Natural killer cell (primary cell): ENCODE data around the gene MAPK8IP2. TPM values are rescaled to one million over a fixed set of nuclear protein-coding genes. Genes with fewer than 3 reads are reported as not detected.

Experiments
- ATAC-seq, 3 donors: fragments of 150-1000 bp in 2 of 3; fragments of 200-7000 bp in 1 of 3; cut with Tn5 transposase; 1 replicate in 1 of 3; 2 replicates in 2 of 3; pipeline ENCODE4 v1.10.0; 2021; ENCODE audit warnings: mild to moderate bottlenecking in 2 of 3, moderate library complexity in 2 of 3
- DNase-seq, 2 donors: peaks; one replicate each; pipeline versions ENCODE4 v3.0.0 to v3.0.0-alpha.2; 2013 to 2021; ENCODE audit warnings: mixed read lengths in 1 of 2
- H3K27ac ChIP-seq: one replicate; pipeline ENCODE4 v1.5.1; 2013; ENCODE audit warnings: mild to moderate bottlenecking, low read length
- H3K27me3 ChIP-seq: one replicate; pipeline ENCODE4 v1.6.1; 2013; ENCODE audit warnings: low read length; ENCODE audit not compliant: control insufficient read depth, insufficient read depth
- H3K36me3 ChIP-seq: one replicate; pipeline ENCODE4 v1.6.1; 2013; ENCODE audit warnings: low read length; ENCODE audit not compliant: control insufficient read depth, insufficient read depth
- H3K4me1 ChIP-seq: one replicate; pipeline ENCODE4 v1.6.1; 2013; ENCODE audit warnings: low read length; ENCODE audit not compliant: control insufficient read depth, insufficient read depth
- H3K4me3 ChIP-seq: one replicate; pipeline ENCODE4 v1.5.1; 2013; ENCODE audit warnings: low read length
- H3K9me3 ChIP-seq: one replicate; pipeline ENCODE4 v1.6.1; 2013; ENCODE audit warnings: low read length; ENCODE audit not compliant: control insufficient read depth, insufficient read depth
- H3K27ac Mint-ChIP-seq, 2 donors: one replicate each; pipeline ENCODE4 v1.8.0; 2022; ENCODE audit warnings: mild to moderate bottlenecking in 2 of 2, mixed read lengths in 2 of 2, moderate library complexity in 1 of 2
- H3K27me3 Mint-ChIP-seq, 2 donors: one replicate each; pipeline ENCODE4 v1.8.0; 2022; ENCODE audit warnings: low read depth in 2 of 2, mixed read lengths in 2 of 2
- H3K36me3 Mint-ChIP-seq: one replicate; pipeline ENCODE4 v1.8.0; 2022; ENCODE audit warnings: mixed read lengths
- H3K4me1 Mint-ChIP-seq, 2 donors: one replicate each; pipeline ENCODE4 v1.8.0; 2022; ENCODE audit warnings: mixed read lengths in 2 of 2
- H3K4me3 Mint-ChIP-seq: one replicate; pipeline ENCODE4 v1.8.0; 2022; ENCODE audit warnings: mild to moderate bottlenecking, moderate library complexity, mixed read lengths
- H3K9me3 Mint-ChIP-seq, 2 donors: one replicate each; pipeline ENCODE4 v1.8.0; 2022; ENCODE audit warnings: mixed read lengths in 2 of 2
- CTCF ChIP-seq: fragments of 200-600 bp; IDR thresholded peaks from one replicate; pipeline ENCODE4 v1.8.0; 2022; ENCODE audit warnings: antibody characterized with exemption
- WGBS: methylation state at CpG from one replicate; pipeline ENCODE4 v1.1.7; 2013; ENCODE audit warnings: missing lambda C conversion rate; ENCODE audit not compliant: insufficient coverage; 5-methylcytosine and 5-hydroxymethylcytosine counted together
- intact Hi-C: fragments of 100-400 bp; cut with micrococcal nuclease; formaldehyde crosslinking; loops from one replicate; pipeline ENCODE4 v1.14.2; 2022
- total RNA-seq, 4 donors: library from RNA; stranded (reverse); fragments of 120-200 nt in 1 of 4; gene quantifications; one replicate each; pipeline versions ENCODE4 v1.2.3 to v1.2.4, GENCODE V29; 2013 to 2022

MAPK8IP2 gene
- total RNA-seq, 3 donors from 2014 or later (not counting 1 experiment from before 2014, with no cell fraction given), result 0.14 to 0.26 (median 0.18) TPM

- TF ChIP-seq CTCF, result no peak
- H3K4me3 Mint-ChIP-seq, result no peak overlapping the region
- WGBS, result 93% methylated on average over 7 of the region's 7 CpGs
- Histone ChIP-seq H3K4me1 (peaks cover 2% of the 10 kb centered on the region), H3K36me3 (peaks cover 16% of the 10 kb centered on the region), H3K27ac (no peak overlapping the region), H3K4me3 (no peak overlapping the region), H3K27me3 (no peaks in the 10 kb centered on the region), H3K9me3 (no peaks in the 10 kb centered on the region)
- no peaks in the 10 kb centered on the region for H3K36me3 Mint-ChIP-seq
- DNase-seq (no peak), ATAC-seq (no peak)
- intact Hi-C loops, result no loop called here
- H3K4me1 Mint-ChIP-seq, result peaks cover under 1 to 2% of the 10 kb centered on the region in 2 donors
- peaks cover 0 to 6% of the 10 kb centered on the region in 2 donors for H3K27me3 Mint-ChIP-seq
- no peaks in the 10 kb centered on the region for H3K9me3 Mint-ChIP-seq
- H3K27ac Mint-ChIP-seq, result no peak overlapping the region
Measured at GRCh38 chr22:50568626-50569025, 32.0 kb upstream of the MAPK8IP2 start.

- no peak overlapping the region for H3K27ac ChIP-seq
- intact Hi-C loops, result no loop called here
- H3K4me1 ChIP-seq, result no peaks in the 10 kb centered on the region
- H3K36me3 ChIP-seq, result peaks cover 16% of the 10 kb centered on the region
- DNase-seq (no peak), ATAC-seq (no peak)
- H3K9me3 Mint-ChIP-seq, result no peaks in the 10 kb centered on the region
- WGBS, result 98% methylated on average over 7 of the region's 8 CpGs
- no peak overlapping the region for H3K4me3 ChIP-seq
- no peaks in the 10 kb centered on the region for H3K36me3 Mint-ChIP-seq
- peaks cover 0 to 6% of the 10 kb centered on the region in 2 donors for H3K27me3 Mint-ChIP-seq
- H3K4me1 Mint-ChIP-seq, result no peaks in the 10 kb centered on the region
- no peaks in the 10 kb centered on the region for H3K9me3 ChIP-seq
- no peaks in the 10 kb centered on the region for H3K27me3 ChIP-seq
- no peak overlapping the region for H3K4me3 Mint-ChIP-seq
- no peak overlapping the region for H3K27ac Mint-ChIP-seq
- TF ChIP-seq CTCF, result no peak
Measured at GRCh38 chr22:50569041-50569459, 31.5 kb upstream of the MAPK8IP2 start.

GRCh38 chr22:50569896-50570535 lies 30.6 kb upstream of the MAPK8IP2 start:
- DNase-seq, result no peak
- 87% methylated on average over 13 of the region's 13 CpGs for WGBS
- Mint-ChIP-seq H3K9me3 (no peaks in the 10 kb centered on the region), H3K36me3 (no peaks in the 10 kb centered on the region), H3K27me3 (peaks cover 0 to 6% of the 10 kb centered on the region in 2 donors), H3K4me1 (no peaks in the 10 kb centered on the region), H3K4me3 (no peak overlapping the region), H3K27ac (no peak overlapping the region)
- H3K4me1 ChIP-seq, result no peaks in the 10 kb centered on the region
- no peaks in the 10 kb centered on the region for H3K27me3 ChIP-seq
- H3K27ac ChIP-seq, result no peak overlapping the region
- no peak overlapping the region for H3K4me3 ChIP-seq
- no peaks in the 10 kb centered on the region for H3K9me3 ChIP-seq
- TF ChIP-seq CTCF, result no peak
- H3K36me3 ChIP-seq, result peaks cover 16% of the 10 kb centered on the region
- ATAC-seq, result no peak
- intact Hi-C loops, result no loop called here

- H3K4me3 ChIP-seq, result no peak overlapping the region
Measured at GRCh38 chr22:50570861-50571260, 29.7 kb upstream of the MAPK8IP2 start.

More at GRCh38 chr22:50570861-50571260, 29.7 kb upstream of the MAPK8IP2 start:
- Mint-ChIP-seq H3K36me3 (no peaks in the 10 kb centered on the region), H3K9me3 (no peaks in the 10 kb centered on the region), H3K4me1 (no peaks in the 10 kb centered on the region), H3K27ac (no peak overlapping the region), H3K27me3 (peaks cover 0 to 6% of the 10 kb centered on the region in 2 donors), H3K4me3 (no peak overlapping the region)
- intact Hi-C loops, result no loop called here
- no peak for TF ChIP-seq CTCF
- Histone ChIP-seq H3K9me3 (no peaks in the 10 kb centered on the region), H3K36me3 (peaks cover 16% of the 10 kb centered on the region), H3K27ac (no peak overlapping the region), H3K4me1 (no peaks in the 10 kb centered on the region), H3K27me3 (no peaks in the 10 kb centered on the region)
- ATAC-seq, result no peak
- DNase-seq, result no peak
- WGBS, result 97% methylated on average over 12 of the region's 12 CpGs
